ENCODE results near the gene ERC2.

- no peak for TF ChIP-seq CTCF (conservative IDR thresholded peaks at IDR 0.05; ENCODE audit: low read length)
- TF ChIP-seq EZH2phosphoT487 (IDR thresholded peaks at IDR 0.05; ENCODE audit: borderline replicate concordance, low read depth, low read length), result no peak
Observed at GRCh38 chr3:55623786-55624185, 844.5 kb downstream of the ERC2 start.

Measured in OCI-LY7 (cell line).